Kidney epithelial cell (primary cell): Measurements from ENCODE around the gene OARD1. TPM values are rescaled to one million over a fixed set of nuclear protein-coding genes. Genes with fewer than 3 reads are reported as not detected.

ENCODE experiments used
- DNase-seq: peaks from one replicate; pipeline ENCODE4 v3.0.0-alpha.2; 2010; ENCODE audit warnings: low read depth
- H3K27me3 ChIP-seq: 2 replicates; pipeline ENCODE4 v1.6.0; 2011; ENCODE audit warnings: low read length; ENCODE audit not compliant: control insufficient read depth, insufficient read depth
- H3K36me3 ChIP-seq: 2 replicates; pipeline ENCODE4 v1.5.1; 2011; ENCODE audit warnings: low read length; ENCODE audit not compliant: control insufficient read depth, insufficient read depth
- H3K4me3 ChIP-seq: 2 replicates; pipeline ENCODE4 v1.5.1; 2011; ENCODE audit warnings: low read depth, mild to moderate bottlenecking, control low read depth, low read length
- CTCF ChIP-seq: IDR thresholded peaks from 2 replicates; pipeline ENCODE4 v1.5.1; 2011; ENCODE audit warnings: mild to moderate bottlenecking, moderate library complexity, low read length, control low read depth, inconsistent platforms; ENCODE audit not compliant: insufficient read depth, poor library complexity, severe bottlenecking
- total RNA-seq: library from RNA; depleted of rRNA; stranded (reverse); fragments of >200 nt; gene quantifications from 2 replicates; pipeline ENCODE4 v1.2.3, GENCODE V29; 2015

OARD1 gene
- total RNA-seq, 1 donor from 2014 or later: 16.1 TPM

DNA sequence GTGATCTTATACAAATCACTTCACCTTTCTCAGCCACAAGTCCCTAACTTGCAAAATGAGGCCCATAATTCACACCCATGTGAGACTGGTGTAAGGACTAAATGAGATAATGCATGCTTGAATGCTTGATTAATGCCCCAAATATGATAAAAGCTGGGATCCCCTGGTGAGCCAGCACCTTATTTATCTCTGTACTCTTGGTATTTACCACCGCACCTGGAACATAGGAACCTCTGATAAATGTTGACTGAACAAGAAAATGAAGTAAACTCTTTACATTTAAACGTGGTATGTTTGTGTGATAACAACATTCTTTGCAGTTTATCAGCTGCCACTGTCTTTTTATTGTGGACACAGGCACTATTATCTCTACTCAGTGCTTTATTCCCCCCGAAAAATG is 21.6 kb downstream of the OARD1 start:
- Histone ChIP-seq H3K36me3 (no peaks in the 10 kb centered on the region), H3K4me3 (no peak overlapping the region), H3K27me3 (no peaks in the 10 kb centered on the region)
- no peak for DNase-seq
- no peak for TF ChIP-seq CTCF

- no peak for TF ChIP-seq CTCF
- no peaks in the 10 kb centered on the region for H3K27me3 ChIP-seq
- no peak overlapping the region for H3K4me3 ChIP-seq
- no peak for DNase-seq
- H3K36me3 ChIP-seq: no peaks in the 10 kb centered on the region
Measured at GRCh38 chr6:41049955-41050354, 22.2 kb downstream of the OARD1 start.

DNA sequence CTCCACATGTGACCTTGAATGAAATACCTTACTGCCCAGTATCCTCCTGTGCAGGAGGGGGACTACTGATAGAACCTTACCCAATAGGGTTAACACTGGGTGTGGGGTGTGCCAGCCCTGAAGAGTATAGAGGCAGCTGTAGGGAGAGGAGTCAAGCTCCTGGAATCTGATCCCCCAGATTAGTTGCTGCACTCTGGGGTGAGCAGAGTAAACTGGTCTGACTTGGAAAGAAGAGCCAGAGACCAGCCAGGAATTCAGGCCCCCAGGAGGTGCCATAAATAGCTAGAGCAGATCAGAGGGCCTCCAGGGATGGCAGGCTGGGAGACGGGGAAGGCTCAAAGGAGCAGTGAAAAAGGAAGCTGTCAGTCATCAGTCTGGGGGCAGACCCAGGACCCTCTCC is 22.6 kb downstream of the OARD1 start:
- DNase-seq: no peak
- Histone ChIP-seq H3K27me3 (no peaks in the 10 kb centered on the region), H3K4me3 (no peak overlapping the region), H3K36me3 (no peaks in the 10 kb centered on the region)
- no peak for TF ChIP-seq CTCF

DNA sequence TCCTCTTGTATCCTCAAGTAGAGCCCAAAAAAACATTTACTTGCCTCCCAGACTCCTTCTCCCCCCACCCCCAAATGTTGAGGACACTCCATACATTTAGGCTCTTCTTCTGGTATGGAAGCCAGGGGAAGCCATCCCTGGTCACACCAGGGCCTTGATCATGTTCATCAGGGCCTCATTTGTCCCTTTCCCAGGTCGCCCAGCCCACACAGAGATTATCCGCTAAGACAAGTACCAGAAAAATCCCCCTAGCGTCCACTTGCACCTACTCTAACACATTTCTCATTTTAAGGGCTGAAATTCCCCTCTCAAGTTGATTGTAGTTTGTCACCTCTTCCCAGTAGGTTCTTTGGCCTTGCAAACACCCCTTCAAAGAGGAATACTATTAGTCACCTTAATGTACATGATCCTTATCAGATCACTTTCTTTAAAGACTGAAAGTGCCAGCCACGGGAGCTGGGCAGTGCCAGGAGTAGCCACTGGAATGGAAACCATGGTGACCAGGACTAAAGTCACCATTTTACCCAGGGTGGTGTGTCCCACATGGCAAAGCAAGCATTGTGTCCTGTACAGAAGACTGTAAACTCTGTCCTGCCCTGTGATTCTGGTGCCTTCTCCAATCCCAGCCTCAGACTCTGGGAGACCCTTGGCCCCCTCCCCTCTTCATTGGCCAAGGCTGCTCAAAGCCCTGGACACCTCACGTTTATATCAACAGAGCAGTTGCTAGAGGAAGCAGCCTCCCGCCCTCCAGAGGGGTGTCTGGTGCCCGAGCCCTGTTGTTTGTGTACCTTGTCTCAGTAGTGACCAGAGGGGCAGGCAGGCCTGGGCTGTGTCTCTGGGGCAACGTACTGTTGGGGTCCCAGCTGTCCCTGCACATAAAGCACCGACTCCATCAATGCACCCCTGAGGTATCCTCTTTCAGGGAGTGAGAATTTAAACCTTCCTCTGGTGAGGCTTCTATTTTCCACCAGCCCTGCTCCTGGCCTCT is 24.1 kb downstream of the OARD1 start:
- no peak for TF ChIP-seq CTCF
- DNase-seq: no peak
- H3K27me3 ChIP-seq: no peaks in the 10 kb centered on the region
- no peaks in the 10 kb centered on the region for H3K36me3 ChIP-seq
- no peak overlapping the region for H3K4me3 ChIP-seq

- no peak for TF ChIP-seq CTCF
- Histone ChIP-seq H3K36me3 (no peaks in the 10 kb centered on the region), H3K27me3 (no peaks in the 10 kb centered on the region), H3K4me3 (no peak overlapping the region)
- no peak for DNase-seq
Measured at GRCh38 chr6:41047306-41047705, 24.9 kb downstream of the OARD1 start.
